ENCODE data around the gene WDR17.

DNA sequence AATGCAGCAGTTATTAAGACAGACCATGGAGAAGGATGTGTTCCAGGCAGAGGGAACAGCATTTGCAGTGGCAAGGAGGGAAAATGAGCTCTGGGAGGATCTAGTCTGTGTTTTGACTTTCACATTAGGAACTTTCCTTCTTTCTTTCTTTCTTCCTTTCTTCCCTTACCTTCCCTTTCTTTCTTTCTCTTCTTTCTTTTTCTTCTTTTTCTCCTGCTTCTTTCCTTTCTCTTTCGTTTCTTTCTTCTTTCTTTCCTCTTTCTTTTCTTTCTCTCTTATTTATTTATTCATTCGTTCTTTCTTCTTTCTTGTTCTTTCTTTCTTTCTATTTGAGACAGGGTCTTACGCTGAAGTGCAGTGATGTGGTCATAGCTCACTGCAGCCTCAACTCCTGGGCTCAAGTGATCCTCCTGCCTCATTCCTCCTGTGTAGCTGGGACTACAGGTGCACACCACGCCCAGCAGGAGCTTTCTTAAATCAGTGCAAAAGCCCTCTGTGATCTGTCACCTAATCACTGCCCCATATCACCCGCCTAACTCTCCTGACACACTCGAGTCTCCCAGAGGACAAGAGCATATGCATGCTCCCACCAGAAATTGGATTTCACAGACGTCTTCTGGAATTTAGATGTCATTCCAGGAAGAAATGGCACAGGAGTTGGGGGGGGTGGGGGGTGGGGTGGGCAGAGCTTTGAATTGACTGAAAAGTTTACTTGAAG lies 145.1 kb downstream of the WDR17 start:
- TF ChIP-seq, protein P1, sequence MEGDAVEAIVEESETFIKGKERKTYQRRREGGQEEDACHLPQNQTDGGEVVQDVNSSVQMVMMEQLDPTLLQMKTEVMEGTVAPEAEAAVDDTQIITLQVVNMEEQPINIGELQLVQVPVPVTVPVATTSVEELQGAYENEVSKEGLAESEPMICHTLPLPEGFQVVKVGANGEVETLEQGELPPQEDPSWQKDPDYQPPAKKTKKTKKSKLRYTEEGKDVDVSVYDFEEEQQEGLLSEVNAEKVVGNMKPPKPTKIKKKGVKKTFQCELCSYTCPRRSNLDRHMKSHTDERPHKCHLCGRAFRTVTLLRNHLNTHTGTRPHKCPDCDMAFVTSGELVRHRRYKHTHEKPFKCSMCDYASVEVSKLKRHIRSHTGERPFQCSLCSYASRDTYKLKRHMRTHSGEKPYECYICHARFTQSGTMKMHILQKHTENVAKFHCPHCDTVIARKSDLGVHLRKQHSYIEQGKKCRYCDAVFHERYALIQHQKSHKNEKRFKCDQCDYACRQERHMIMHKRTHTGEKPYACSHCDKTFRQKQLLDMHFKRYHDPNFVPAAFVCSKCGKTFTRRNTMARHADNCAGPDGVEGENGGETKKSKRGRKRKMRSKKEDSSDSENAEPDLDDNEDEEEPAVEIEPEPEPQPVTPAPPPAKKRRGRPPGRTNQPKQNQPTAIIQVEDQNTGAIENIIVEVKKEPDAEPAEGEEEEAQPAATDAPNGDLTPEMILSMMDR (IDR thresholded peaks at IDR 0.05), result no peak
- TF ChIP-seq POLR2A (IDR thresholded peaks at IDR 0.05), result no peak
